SH-SY5Y (cell line): Measurements from ENCODE around the gene ZNF648.

Experiments
- GATA2 ChIP-seq: IDR thresholded peaks from 2 replicates; pipeline ENCODE4 v1.6.1; 2011; ENCODE audit warnings: mild to moderate bottlenecking, low read depth, low read length
- GATA3 ChIP-seq: IDR thresholded peaks from 2 replicates; pipeline ENCODE4 v1.6.1; 2011; ENCODE audit warnings: low read depth, mild to moderate bottlenecking, low read length, moderate library complexity

DNA sequence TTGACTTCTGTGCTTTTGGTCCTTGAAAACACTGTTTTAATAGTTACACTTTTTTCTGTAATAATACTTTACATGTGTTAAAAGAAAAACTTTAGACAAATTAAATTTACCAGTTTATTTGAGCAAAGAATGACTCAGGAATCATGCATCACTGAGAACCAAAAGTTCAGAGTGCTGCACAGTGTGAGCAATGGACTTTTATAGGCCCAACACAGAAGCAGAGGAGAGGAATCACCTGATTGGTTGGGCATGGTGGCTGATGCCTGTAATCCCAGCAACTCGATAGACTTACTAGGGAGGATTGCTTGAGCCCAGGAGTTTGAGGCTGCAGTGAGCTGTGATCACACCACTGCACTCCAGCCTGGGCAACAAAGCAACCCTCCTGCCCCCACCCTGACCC lies 29.3 kb downstream of the ZNF648 start:
- TF ChIP-seq GATA2 (no peak), GATA3 (no peak)
